ENCODE results near the gene KCTD5.
"Not testable (repeated sequence)": the region's sequence is repeated elsewhere in the genome, so short reads cannot be mapped to it uniquely, and the experiment has no call there.

The KCTD5 gene

GRCh38 chr16:2675714-2676113, 6.6 kb upstream of the KCTD5 start:
- Histone ChIP-seq H3K27me3 (ENCODE audit: control insufficient read depth, insufficient read depth, low read length) (no peaks in the 10 kb centered on the region), H3K9me3 (ENCODE audit: control insufficient read depth, insufficient read depth, low read length) (no peaks in the 10 kb centered on the region), H3K4me3 (ENCODE audit: low read depth, low read length) (no peak overlapping the region), H3K9ac (ENCODE audit: low read depth, low read length) (no peak overlapping the region), H3K4me1 (ENCODE audit: control insufficient read depth, insufficient read depth, low read length) (no peaks in the 10 kb centered on the region), H3K36me3 (ENCODE audit: control insufficient read depth, insufficient read depth, low read length) (no peaks in the 10 kb centered on the region)

- H3K4me1 ChIP-seq (ENCODE audit: control insufficient read depth, insufficient read depth, low read length); H3K9ac ChIP-seq (ENCODE audit: low read depth, low read length); H3K27me3 ChIP-seq (ENCODE audit: control insufficient read depth, insufficient read depth, low read length); H3K4me3 ChIP-seq (ENCODE audit: low read depth, low read length); H3K36me3 ChIP-seq (ENCODE audit: control insufficient read depth, insufficient read depth, low read length); H3K9me3 ChIP-seq (ENCODE audit: control insufficient read depth, insufficient read depth, low read length): not testable (repeated sequence)
These were observed 5.4 kb upstream of the KCTD5 start for GRCh38 chr16:2676937-2677336.

- not testable (repeated sequence) for H3K4me1 ChIP-seq (ENCODE audit: control insufficient read depth, insufficient read depth, low read length); H3K36me3 ChIP-seq (ENCODE audit: control insufficient read depth, insufficient read depth, low read length); H3K4me3 ChIP-seq (ENCODE audit: low read depth, low read length); H3K9me3 ChIP-seq (ENCODE audit: control insufficient read depth, insufficient read depth, low read length); H3K9ac ChIP-seq (ENCODE audit: low read depth, low read length); H3K27me3 ChIP-seq (ENCODE audit: control insufficient read depth, insufficient read depth, low read length)
These were observed 3.9 kb upstream of the KCTD5 start for GRCh38 chr16:2678206-2678965.

GRCh38 chr16:2679902-2680301, 2.4 kb upstream of the KCTD5 start:
- not testable (repeated sequence) for H3K4me1 ChIP-seq (ENCODE audit: control insufficient read depth, insufficient read depth, low read length)

GRCh38 chr16:2680360-2680759, 2.0 kb upstream of the KCTD5 start:
- H3K4me3 ChIP-seq (ENCODE audit: low read depth, low read length); H3K36me3 ChIP-seq (ENCODE audit: control insufficient read depth, insufficient read depth, low read length): not testable (repeated sequence)

More at GRCh38 chr16:2679902-2680301, 2.4 kb upstream of the KCTD5 start:
- not testable (repeated sequence) for H3K9me3 ChIP-seq (ENCODE audit: control insufficient read depth, insufficient read depth, low read length); H3K27me3 ChIP-seq (ENCODE audit: control insufficient read depth, insufficient read depth, low read length); H3K4me3 ChIP-seq (ENCODE audit: low read depth, low read length); H3K36me3 ChIP-seq (ENCODE audit: control insufficient read depth, insufficient read depth, low read length); H3K9ac ChIP-seq (ENCODE audit: low read depth, low read length)

GRCh38 chr16:2683041-2683440, 718 bp downstream of the KCTD5 start:
- H3K9ac ChIP-seq (ENCODE audit: low read depth, low read length) = peak overlapping the region; percentile 94
- H3K4me1 ChIP-seq (ENCODE audit: control insufficient read depth, insufficient read depth, low read length) = not testable (repeated sequence)

More at GRCh38 chr16:2680360-2680759, 2.0 kb upstream of the KCTD5 start:
- H3K9ac ChIP-seq (ENCODE audit: low read depth, low read length); H3K27me3 ChIP-seq (ENCODE audit: control insufficient read depth, insufficient read depth, low read length); H3K4me1 ChIP-seq (ENCODE audit: control insufficient read depth, insufficient read depth, low read length); H3K9me3 ChIP-seq (ENCODE audit: control insufficient read depth, insufficient read depth, low read length): not testable (repeated sequence)

GRCh38 chr16:2686075-2686474, 3.8 kb downstream of the KCTD5 start:
- H3K36me3 ChIP-seq (ENCODE audit: control insufficient read depth, insufficient read depth, low read length); H3K9ac ChIP-seq (ENCODE audit: low read depth, low read length); H3K27me3 ChIP-seq (ENCODE audit: control insufficient read depth, insufficient read depth, low read length); H3K4me3 ChIP-seq (ENCODE audit: low read depth, low read length); H3K4me1 ChIP-seq (ENCODE audit: control insufficient read depth, insufficient read depth, low read length); H3K9me3 ChIP-seq (ENCODE audit: control insufficient read depth, insufficient read depth, low read length): not testable (repeated sequence)

More at GRCh38 chr16:2683041-2683440, 718 bp downstream of the KCTD5 start:
- not testable (repeated sequence) for H3K9me3 ChIP-seq (ENCODE audit: control insufficient read depth, insufficient read depth, low read length); H3K27me3 ChIP-seq (ENCODE audit: control insufficient read depth, insufficient read depth, low read length); H3K36me3 ChIP-seq (ENCODE audit: control insufficient read depth, insufficient read depth, low read length)
- H3K4me3 ChIP-seq (ENCODE audit: low read depth, low read length) = peak overlapping the region; percentile 99

GRCh38 chr16:2686912-2687507, 4.7 kb downstream of the KCTD5 start:
- Histone ChIP-seq H3K9me3 (ENCODE audit: control insufficient read depth, insufficient read depth, low read length) (no peaks in the 10 kb centered on the region), H3K27me3 (ENCODE audit: control insufficient read depth, insufficient read depth, low read length) (no peaks in the 10 kb centered on the region), H3K4me1 (ENCODE audit: control insufficient read depth, insufficient read depth, low read length) (no peaks in the 10 kb centered on the region), H3K36me3 (ENCODE audit: control insufficient read depth, insufficient read depth, low read length) (peaks cover 5% of the 10 kb centered on the region), H3K4me3 (ENCODE audit: low read depth, low read length) (no peak overlapping the region), H3K9ac (ENCODE audit: low read depth, low read length) (no peak overlapping the region)

GRCh38 chr16:2687531-2688308, 5.4 kb downstream of the KCTD5 start:
- Histone ChIP-seq H3K36me3 (ENCODE audit: control insufficient read depth, insufficient read depth, low read length) (peaks cover 5% of the 10 kb centered on the region), H3K4me3 (ENCODE audit: low read depth, low read length) (no peak overlapping the region), H3K9me3 (ENCODE audit: control insufficient read depth, insufficient read depth, low read length) (no peaks in the 10 kb centered on the region), H3K9ac (ENCODE audit: low read depth, low read length) (no peak overlapping the region), H3K27me3 (ENCODE audit: control insufficient read depth, insufficient read depth, low read length) (no peaks in the 10 kb centered on the region), H3K4me1 (ENCODE audit: control insufficient read depth, insufficient read depth, low read length) (no peaks in the 10 kb centered on the region)

- H3K27me3 ChIP-seq (ENCODE audit: control insufficient read depth, insufficient read depth, low read length); H3K9ac ChIP-seq (ENCODE audit: low read depth, low read length); H3K9me3 ChIP-seq (ENCODE audit: control insufficient read depth, insufficient read depth, low read length); H3K36me3 ChIP-seq (ENCODE audit: control insufficient read depth, insufficient read depth, low read length); H3K4me3 ChIP-seq (ENCODE audit: low read depth, low read length); H3K4me1 ChIP-seq (ENCODE audit: control insufficient read depth, insufficient read depth, low read length): not testable (repeated sequence)
These were observed 7.1 kb downstream of the KCTD5 start for GRCh38 chr16:2689422-2689821.

- H3K4me1 ChIP-seq (ENCODE audit: control insufficient read depth, insufficient read depth, low read length) = peaks cover 2% of the 10 kb centered on the region
- H3K36me3 ChIP-seq (ENCODE audit: control insufficient read depth, insufficient read depth, low read length) = peaks cover 5% of the 10 kb centered on the region
- no peaks in the 10 kb centered on the region for H3K9me3 ChIP-seq (ENCODE audit: control insufficient read depth, insufficient read depth, low read length)
- H3K27me3 ChIP-seq (ENCODE audit: control insufficient read depth, insufficient read depth, low read length) = no peaks in the 10 kb centered on the region
- no peak overlapping the region for H3K9ac ChIP-seq (ENCODE audit: low read depth, low read length)
- H3K4me3 ChIP-seq (ENCODE audit: low read depth, low read length) = no peak overlapping the region
These were observed 7.9 kb downstream of the KCTD5 start for GRCh38 chr16:2689968-2690801.
